Fibroblast of skin of abdomen (primary cell): ENCODE data around the gene USP24.
A peak's percentile ranks its signal among the peaks of the same experiment; 100 is the strongest.
"Not testable (repeated sequence)": the region's sequence is repeated elsewhere in the genome, so short reads cannot be mapped to it uniquely, and the experiment has no call there.

Experiments
- DNase-seq: peaks from one replicate; pipeline ENCODE4 v3.0.0-alpha.2; 2013

USP24 gene

DNA sequence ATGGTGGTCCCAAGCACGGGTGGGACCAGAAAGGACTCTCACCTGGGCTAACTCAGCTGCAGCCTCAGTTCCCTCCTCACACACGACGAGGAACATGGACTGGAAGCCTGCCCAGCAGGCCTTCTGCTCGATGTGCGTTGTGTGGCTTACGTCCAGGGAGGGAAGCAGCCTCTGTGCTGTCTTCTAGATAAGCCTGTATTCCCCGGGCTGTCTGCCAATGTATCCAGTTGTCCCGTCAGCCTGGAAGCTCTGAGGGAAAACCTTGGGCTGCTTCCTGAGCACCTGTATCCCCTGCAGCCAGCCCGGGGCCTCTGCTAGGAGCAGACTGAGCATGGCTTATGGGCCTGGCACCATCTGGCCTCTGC is 165.3 kb downstream of the USP24 start:
- peak; percentile 33 for DNase-seq

DNA sequence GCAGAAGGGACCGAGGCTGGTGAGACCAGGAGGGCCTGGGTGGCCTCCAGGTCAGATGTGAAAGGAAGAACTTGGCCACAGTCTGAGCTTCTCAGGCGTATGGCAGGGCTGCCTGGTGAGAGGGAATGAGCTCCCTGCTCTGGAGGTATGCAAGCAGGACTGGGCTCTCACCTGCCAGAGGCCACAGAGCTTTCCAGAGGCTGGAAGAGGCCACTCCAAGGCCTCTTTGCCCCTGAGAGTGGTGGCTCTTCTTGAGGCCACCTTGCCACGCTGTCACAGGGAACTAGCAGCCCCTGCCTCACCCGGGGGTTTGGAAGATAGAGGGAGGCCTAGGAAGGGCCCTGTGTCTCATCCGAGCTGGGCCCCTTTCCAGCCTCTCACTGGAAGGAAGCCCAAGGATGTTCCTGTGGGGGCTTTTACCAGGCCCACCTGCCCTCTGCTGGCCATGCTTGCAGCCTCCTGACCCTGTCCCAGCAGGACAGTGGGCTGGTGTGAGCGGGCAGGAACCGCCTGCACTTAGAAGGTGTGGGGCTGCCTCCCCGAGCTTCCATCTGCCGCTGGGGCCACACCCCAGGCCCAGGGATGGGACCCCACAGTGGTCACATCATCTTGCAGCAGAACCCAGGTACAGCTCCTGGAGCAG is 165.8 kb downstream of the USP24 start:
- no peak for DNase-seq

DNA sequence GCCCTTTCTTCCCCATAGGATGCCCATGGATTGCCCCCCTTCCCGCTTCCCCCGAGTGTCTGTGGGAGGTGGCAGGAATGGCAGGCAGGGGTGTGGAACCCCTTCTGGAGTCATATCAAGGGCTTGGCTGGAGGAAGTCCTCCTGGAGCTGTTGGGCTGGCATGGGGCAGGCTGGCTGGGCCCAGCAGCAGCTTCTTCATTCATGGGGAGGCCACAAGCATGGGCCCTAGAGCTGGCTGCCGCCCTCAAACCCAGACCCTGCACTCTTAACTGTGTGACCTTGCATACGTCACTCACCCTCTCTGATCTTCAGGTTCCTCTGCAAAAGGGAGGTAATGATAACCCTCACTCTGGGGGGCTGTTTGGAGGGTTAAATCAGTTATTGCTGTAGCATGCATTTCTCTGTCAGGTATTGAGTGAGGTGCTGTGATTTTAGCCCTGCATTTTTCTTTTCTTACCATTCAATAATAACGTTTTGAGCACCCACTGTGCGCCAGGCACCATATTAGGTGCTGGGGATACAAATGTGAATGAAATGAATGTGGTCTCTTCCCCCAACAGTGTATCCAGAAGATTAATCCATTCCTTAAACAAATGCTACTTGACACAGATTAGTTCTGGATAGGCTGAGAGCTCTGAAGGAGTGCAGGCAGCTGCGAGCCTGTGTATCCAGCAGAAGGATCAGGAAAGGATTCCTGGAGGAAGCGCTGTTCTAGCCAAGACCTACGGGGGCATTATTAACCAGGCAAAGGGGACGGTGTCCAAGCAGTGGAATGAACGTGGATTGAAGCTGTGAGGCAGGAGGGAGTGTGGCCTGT is 166.5 kb downstream of the USP24 start:
- no peak for DNase-seq

DNA sequence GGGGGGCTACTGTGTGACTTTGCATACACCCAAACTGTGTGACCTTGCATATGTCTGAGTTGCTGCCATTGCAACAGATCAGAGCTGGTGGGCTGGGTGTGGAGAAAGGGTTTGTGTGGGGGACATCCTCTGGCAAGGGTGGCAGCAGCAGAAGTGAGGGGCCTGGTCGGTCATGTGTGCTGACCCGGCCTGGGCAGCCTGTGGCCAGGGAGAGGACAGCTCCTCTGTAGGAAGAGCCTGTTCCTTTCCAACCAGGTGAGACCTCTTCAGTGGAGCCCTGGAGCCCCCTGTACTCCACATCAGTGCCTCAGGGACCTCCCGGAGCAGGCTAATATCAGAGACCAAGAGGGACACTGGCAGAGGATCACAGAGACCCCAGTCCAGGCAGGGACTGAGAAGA is 167.6 kb downstream of the USP24 start:
- DNase-seq: no peak

DNA sequence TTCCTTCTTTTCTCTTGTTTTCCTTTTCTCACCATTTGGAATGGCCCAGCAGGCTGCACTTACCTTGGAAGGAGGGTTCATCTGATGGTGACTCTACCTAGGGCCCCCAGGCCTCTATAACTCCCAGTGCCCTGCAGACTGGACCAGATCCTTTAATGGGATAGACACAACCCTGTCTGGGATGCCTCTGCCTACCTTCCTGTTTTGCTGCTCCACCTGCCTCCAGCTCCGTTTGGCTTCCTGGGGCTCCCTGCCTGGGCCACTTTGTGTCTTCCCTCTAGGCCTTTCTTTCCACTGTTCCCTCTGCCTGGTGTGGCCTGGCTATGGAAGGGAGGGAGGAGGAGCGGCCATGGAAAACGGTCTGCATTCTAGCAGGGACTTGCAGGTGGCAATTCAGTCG is 168.3 kb downstream of the USP24 start:
- no peak for DNase-seq

DNA sequence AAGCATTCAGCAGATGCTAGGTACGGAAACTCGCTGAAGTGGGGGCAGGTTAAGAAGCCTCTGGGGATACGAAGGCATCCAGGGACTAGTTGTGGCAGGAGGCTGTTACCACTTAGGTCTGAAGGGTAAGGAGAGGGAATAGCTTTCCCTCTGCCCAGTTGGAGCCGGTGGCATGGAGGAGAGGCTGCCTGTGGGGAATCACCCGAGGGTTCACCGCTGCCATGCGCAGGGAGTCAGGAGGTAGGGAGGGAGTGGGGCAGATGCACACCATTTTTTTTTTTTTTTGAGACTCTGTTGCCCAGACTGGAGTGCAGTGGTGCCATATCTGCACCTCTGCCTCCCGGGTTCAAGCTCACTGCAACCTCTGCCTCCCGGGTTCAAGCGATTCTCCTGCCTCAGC is 169.7 kb downstream of the USP24 start:
- no peak for DNase-seq

DNA sequence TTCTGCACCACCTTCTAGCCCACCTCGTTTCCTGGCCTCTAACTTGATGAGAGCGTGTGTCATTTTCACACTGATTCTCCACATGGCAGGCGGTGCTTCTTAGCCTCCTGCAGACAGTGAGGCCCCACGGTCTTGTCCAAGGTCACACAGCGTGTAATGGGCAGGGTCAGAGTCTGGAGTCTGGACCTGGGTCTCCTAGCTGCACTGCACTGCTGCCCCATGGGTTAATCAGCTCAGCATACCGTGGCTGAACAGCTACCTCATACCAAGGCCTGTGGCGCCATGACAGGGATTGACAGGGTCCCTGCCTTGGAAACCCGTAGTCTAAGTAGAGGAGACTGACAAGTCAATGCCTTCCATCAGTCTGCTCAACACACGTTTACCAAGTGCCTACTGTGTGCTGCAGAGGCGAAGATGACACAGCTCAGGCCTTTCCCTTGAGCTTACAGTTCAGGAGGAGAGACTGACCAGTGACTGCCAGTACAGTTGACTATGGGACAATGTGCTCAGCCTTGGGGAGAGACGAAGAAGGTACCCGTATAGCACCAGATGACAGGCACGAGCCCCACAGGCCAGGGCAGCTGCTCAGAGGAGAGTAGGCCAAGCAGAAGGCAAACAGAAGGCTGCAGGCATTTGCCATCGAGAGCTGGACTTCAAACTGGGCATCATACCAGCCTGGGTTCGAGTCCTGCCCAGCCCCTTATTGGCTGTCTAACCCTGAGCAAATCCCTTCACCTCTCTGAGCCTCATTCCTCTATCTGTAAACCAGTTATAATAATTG is 170.4 kb downstream of the USP24 start:
- no peak for DNase-seq

DNA sequence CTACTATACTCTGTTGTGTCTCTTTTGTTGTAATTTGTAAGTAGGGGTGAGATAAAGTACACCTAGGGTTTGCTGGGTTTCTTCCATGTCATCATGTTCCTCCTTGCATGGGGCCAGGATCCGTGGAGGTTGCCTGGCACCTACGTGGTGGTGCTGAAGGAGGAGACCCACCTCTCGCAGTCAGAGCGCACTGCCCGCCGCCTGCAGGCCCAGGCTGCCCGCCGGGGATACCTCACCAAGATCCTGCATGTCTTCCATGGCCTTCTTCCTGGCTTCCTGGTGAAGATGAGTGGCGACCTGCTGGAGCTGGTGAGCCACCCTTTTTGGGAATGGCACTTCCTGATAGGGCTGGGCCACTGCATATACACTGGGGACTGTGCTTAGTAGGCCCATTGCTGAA is 171.4 kb downstream of the USP24 start:
- DNase-seq: no peak

DNA sequence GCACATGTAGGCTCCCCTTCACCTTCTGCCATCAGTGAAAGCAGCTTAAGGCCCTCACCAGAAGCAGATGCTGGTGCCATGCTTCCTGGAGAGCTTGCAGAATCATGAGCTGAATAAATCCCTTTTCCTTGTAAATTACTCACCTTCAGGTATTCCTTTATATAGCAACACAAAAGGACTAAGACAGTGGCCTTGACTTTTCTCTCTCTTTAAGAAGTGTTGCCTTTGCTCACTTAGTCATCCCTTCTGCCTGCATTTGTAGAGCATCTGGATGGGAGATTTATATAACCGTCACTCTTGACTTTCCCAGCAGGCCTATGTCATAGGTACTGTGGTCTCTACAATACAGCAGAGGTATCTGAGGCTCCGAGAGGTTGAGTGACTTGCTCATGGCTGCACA is 172.2 kb downstream of the USP24 start:
- DNase-seq: no peak

DNA sequence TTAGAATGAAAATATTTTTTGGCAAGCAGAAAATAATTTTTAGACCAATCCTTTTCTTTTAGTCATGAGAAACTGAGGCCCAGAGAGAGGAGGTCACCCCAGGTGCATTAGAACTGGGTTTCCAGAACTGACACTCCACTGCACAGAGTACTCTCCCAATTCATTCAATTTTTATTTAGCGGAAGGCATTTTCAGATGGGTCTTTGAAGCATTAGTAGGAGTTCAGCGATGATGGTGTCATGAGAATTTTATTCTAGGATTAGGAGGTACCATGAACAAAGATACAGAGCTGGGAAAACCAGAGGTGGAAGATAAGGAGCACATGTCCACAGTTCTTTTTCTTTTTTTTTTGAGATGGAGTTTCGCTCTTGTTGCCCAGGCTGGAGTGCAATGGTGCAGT is 173.6 kb downstream of the USP24 start:
- DNase-seq: no peak

DNA sequence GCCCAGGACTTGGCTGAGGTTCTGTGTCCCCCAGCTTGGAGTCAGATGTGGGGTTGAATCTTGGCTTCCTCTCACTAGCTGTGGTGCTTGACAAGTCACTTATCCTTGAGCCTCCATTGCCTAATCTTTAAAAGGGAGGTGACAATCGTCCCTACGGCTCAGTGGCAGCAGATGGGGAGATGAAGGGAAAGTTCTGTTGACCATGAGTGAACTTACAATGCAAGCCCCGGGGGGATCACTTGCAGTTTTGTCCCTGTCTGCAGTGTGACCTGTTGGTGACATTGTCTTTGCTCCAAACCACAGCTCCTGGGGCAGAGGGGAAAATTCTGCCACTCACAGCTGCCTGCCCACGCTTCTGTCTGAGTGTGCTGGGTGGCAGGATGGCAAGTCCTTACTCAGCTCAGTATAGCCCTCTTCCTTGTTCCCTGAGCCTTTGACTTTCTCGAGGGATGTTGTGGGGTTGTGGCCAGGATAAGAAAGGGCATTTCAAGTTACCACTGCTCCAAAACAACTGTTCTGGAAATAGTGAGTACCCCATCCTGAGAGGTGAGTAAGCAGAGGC is 174.2 kb downstream of the USP24 start:
- DNase-seq: no peak

DNA sequence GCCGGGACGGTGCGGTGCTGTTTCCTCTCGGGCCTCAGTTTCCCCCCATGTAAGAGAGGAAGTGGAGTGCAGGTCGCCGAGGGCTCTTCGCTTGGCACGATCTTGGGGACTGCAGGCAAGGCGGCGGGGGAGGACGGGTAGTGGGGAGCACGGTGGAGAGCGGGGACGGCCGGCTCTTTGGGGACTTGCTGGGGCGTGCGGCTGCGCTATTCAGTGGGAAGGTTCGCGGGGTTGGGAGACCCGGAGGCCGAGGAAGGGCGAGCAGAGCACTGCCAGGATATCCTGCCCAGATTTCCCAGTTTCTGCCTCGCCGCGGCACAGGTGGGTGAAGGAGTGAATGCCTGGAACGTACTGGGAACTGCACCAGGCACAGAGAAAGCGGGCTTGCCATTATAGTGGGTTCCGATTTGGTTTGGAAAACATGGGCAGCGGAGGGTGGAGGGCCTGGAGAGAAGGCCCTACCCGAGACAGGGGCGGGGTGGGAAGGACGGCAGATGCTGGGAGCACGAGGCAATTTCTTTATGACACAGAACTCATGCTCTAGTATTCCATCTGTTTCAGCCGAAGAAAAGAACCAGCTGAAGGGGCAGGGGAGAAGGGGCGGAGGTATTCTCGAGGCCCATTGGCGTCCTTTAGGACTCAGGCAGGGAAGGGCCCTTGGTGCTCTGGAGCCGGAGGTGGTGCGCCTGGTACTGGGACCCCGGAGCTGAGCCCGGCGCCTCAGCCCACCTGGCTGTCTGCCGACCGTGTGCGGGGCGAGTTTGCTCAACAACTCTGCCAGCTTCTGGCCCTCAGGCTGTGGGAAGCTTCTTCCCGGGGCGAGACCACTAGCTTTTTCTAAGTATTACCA is 174.9 kb downstream of the USP24 start:
- no peak for DNase-seq

DNA sequence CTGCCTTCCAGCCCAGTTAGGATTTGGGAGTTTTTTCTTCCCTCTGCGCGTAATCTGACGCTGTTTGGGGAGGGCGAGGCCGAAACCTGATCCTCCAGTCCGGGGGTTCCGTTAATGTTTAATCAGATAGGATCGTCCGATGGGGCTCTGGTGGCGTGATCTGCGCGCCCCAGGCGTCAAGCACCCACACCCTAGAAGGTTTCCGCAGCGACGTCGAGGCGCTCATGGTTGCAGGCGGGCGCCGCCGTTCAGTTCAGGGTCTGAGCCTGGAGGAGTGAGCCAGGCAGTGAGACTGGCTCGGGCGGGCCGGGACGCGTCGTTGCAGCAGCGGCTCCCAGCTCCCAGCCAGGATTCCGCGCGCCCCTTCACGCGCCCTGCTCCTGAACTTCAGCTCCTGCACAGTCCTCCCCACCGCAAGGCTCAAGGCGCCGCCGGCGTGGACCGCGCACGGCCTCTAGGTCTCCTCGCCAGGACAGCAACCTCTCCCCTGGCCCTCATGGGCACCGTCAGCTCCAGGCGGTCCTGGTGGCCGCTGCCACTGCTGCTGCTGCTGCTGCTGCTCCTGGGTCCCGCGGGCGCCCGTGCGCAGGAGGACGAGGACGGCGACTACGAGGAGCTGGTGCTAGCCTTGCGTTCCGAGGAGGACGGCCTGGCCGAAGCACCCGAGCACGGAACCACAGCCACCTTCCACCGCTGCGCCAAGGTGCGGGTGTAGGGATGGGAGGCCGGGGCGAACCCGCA is 175.7 kb downstream of the USP24 start, which contains the start of gene PCSK9:
TSS of gene PCSK9 (plus strand) at position 207 of the 741 bp plus-strand sequence. CDS start at position 497, 290 bp downstream.
- DNase-seq: no peak

DNA sequence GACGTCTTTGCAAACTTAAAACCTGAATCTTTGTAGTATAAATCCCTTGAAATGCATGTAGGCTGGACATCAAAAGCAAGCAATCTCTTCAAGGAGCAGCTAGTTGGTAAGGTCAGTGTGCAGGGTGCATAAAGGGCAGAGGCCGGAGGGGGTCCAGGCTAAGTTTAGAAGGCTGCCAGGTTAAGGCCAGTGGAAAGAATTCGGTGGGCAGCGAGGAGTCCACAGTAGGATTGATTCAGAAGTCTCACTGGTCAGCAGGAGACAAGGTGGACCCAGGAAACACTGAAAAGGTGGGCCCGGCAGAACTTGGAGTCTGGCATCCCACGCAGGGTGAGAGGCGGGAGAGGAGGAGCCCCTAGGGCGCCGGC is 176.2 kb downstream of the USP24 start:
- DNase-seq: no peak

DNA sequence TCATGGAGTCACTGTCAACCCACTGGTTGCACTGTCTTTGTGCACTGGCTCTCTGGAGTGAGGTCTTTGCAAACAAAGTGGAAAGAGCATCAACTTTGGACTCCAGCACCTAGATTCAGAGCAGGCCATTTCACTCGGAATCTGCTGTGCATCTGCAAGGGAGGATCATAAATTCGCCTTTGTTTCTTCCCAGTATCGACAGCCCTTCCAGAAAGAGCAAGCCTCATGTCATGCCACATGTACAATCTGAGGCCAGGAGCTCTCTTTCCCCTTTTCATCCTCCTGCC is 176.7 kb downstream of the USP24 start:
- DNase-seq: no peak

DNA sequence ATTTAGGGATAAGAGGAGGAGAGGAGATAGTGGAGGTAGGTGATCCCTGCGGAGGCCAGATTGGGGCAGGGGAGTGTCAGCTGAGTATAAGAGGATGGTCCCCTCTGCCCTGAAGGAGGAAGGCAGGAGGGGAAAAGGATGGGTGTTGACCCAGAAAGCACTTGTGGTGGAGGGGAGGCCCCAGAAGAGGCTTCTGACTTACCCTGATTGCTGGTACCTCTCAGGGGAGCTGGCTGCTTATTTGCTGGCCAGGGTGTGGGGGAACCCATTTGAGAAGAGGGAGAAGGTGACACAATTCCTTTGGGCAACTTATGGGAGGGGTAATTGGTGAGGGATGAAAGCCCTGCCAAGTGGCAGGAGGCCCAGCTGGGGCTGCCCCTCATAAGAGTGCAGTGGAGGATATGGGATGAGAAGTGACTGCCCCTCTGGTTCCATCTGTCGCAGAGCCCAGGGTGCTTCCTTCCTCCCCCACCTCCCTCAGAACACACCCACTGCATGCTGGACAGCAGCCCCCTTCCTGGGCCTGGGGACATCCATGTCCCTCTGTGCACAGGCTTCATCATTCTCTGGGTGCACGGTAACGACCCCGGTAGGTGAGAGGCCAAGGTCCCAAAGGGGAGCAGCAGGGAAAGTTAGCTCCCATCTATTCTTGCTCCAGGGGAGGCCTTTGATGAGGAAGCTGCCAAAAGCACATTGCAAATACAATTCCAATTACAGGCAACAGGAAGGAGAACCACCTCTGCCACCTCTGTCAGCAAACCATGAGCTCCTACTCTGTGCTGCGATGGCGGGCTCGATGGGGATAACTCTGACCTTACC is 177.2 kb downstream of the USP24 start:
- DNase-seq: no peak

DNA sequence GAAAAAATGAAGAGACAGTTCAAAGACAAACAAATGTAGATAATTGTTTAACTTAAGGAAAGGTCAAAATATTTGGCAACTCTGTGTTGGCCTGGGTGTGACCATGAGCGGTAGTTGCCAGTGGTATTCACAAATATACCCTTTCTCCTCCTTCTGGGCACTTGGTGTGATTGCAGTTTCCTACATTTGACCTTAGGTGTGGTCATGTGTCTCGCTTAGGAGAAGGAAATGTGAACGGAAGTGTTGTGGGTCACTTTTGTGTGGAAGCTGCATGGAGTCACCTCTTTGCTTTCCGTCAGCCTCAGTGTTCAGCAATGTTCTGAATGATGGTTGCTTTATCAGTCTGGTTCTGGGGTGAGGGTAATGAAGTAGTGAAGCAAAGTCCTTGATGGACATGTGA is 179.3 kb downstream of the USP24 start:
- DNase-seq: no peak

DNA sequence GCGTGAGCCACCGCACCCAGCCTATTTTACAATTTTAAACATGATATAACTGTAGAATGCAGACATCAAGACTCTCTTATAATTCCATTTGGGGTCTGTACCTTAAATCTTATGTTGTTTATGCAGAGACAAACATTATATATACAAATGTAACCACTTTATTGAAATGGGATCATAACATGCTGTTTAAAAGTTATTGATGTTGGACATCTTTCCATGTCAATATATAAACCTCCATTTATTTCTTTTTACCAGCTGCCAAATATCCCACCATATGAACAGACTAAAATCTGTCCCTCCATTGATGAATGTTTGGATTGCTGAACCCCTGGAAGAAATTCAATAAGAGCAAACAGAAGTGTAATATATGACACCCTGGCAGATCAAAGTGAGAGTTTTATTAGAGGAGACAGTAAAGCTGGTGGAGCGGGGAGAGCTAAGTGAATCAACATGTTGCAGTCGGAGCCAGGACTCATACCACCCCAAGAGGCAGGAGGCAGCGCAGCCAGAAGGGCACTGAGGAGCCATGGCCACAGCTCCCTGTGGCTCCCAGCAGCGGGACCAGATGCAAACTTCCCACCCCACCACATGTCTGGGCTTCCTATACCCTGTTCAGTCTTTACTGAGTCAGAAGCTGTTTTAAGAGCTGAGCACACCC is 180.6 kb downstream of the USP24 start:
- no peak for DNase-seq

DNA sequence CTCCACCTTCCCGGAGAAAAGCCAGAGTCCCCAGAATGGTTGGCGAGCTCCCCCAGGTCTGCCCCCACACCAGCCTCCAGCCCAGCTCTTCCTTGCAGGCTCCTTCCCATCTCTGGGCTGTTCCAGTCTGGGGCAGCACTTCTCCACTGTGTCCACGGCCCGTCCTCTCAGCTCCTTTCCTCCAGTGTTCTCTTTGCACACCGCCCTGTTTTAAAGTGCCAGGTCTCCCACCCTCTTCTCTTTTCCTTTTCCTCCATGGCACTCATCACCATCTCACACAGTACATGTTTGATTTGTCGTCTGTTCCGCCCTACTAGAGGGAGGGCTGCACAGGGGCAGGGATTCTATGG is 181.9 kb downstream of the USP24 start:
- no peak for DNase-seq

DNA sequence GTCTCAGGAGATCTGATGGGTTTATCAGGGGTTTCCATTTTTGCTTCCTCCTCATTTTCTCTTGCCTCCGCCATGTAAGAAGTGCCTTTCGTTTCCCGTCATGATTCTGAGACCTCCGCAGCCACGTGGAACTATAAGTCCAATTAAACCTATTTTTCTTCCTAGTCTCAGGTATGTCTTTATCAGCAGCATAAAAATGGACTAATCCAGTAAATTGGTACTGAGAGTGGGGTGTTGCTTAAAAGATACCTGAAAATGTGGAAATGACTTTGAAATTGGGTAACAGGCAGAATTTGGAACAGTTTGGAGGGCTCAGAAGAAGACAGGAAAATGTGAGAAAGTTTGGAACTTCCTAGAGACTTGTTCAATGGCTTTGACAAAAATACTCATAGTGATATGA is 184.1 kb downstream of the USP24 start:
- DNase-seq: not testable (repeated sequence)
